Gastroesophageal sphincter (tissue), 3 donors: ENCODE measurements around the gene ZNF691.

Experiments used
- POLR2A ChIP-seq, 2 donors: fragments of 450-650 bp; IDR thresholded peaks; one replicate each; pipeline ENCODE4 v1.6.1; 2017; ENCODE audit warnings: antibody characterized with exemption in 2 of 2, mild to moderate bottlenecking in 2 of 2, moderate library complexity in 1 of 2
- TF ChIP-seq, protein P1 (sequence below), 4 experiments: fragments of 200-600 bp in 2 of 4; fragments of 450-650 bp in 2 of 4; sonication (generic) in 1 of 4; IDR thresholded peaks; one replicate each; pipeline ENCODE4 v1.5.1; 2017 to 2019; ENCODE audit warnings: antibody characterized with exemption in 4 of 4, mild to moderate bottlenecking in 2 of 4, moderate library complexity in 2 of 4

DNA sequence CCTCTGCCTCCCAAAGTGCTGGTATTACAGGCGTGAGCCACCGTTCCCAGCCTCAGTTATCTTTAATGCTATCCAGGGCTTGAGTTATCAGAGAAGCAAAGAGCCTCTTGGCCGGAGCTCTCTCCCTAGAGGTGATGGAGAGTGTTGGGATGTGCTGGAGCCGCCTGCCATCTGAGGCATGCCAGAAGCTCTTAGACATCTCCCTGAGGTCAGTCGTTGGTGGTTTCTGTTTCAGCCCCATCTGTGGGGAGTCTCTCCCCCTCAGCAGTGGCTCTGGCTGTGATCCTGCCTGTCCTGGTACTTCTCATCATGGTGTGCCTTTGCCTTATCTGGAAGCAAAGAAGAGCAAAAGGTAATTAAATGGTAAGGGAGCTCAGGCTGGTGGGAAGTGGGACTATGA, 11.6 kb upstream of the ZNF691 start:
- TF ChIP-seq, protein P1, sequence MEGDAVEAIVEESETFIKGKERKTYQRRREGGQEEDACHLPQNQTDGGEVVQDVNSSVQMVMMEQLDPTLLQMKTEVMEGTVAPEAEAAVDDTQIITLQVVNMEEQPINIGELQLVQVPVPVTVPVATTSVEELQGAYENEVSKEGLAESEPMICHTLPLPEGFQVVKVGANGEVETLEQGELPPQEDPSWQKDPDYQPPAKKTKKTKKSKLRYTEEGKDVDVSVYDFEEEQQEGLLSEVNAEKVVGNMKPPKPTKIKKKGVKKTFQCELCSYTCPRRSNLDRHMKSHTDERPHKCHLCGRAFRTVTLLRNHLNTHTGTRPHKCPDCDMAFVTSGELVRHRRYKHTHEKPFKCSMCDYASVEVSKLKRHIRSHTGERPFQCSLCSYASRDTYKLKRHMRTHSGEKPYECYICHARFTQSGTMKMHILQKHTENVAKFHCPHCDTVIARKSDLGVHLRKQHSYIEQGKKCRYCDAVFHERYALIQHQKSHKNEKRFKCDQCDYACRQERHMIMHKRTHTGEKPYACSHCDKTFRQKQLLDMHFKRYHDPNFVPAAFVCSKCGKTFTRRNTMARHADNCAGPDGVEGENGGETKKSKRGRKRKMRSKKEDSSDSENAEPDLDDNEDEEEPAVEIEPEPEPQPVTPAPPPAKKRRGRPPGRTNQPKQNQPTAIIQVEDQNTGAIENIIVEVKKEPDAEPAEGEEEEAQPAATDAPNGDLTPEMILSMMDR (IDR thresholded peaks at IDR 0.05) = no peak
- TF ChIP-seq POLR2A (IDR thresholded peaks at IDR 0.05) = no peak
